Karpas-422 (cell line): Measurements from ENCODE around the gene HHIPL1. TPM values are rescaled to one million over a fixed set of nuclear protein-coding genes. Genes with fewer than 3 reads are reported as not detected.

Source experiments
- DNase-seq: peaks from one replicate; pipeline ENCODE4 v3.0.0-alpha.2; 2015
- H2AFZ ChIP-seq: fragments of 200-600 bp; sonication (generic); 2 replicates; pipeline ENCODE4 v1.6.1; 2014; ENCODE audit warnings: antibody characterized with exemption, low read length, mixed read lengths
- H3K27ac ChIP-seq: fragments of 200-600 bp; sonication (generic); 2 replicates; pipeline ENCODE4 v1.5.1; 2014; ENCODE audit warnings: mild to moderate bottlenecking, low read length, moderate library complexity
- H3K27me3 ChIP-seq: fragments of 200-600 bp; sonication (generic); 2 replicates; pipeline ENCODE4 v1.6.1; 2014; ENCODE audit warnings: low read length, mixed read lengths
- H3K36me3 ChIP-seq: fragments of 200-600 bp; sonication (generic); 2 replicates; pipeline ENCODE4 v1.6.1; 2014; ENCODE audit warnings: low read length, mixed read lengths; ENCODE audit not compliant: insufficient read depth
- H3K4me1 ChIP-seq: fragments of 200-600 bp; sonication (generic); 2 replicates; pipeline ENCODE4 v1.6.1; 2014; ENCODE audit warnings: mild to moderate bottlenecking, low read length, mixed read lengths
- H3K4me2 ChIP-seq: fragments of 200-600 bp; sonication (generic); 2 replicates; pipeline ENCODE4 v1.6.1; 2014; ENCODE audit warnings: low read length, low read depth, mild to moderate bottlenecking; ENCODE audit not compliant: poor library complexity, severe bottlenecking
- H3K4me3 ChIP-seq: fragments of 200-600 bp; sonication (generic); 2 replicates; pipeline ENCODE4 v1.5.1; 2014; ENCODE audit warnings: mild to moderate bottlenecking, antibody characterized with exemption, low read length, mixed read lengths
- H3K79me2 ChIP-seq: fragments of 200-600 bp; sonication (generic); 2 replicates; pipeline ENCODE4 v1.6.1; 2014; ENCODE audit warnings: mild to moderate bottlenecking, low read length, mixed read lengths
- H3K9ac ChIP-seq: fragments of 200-600 bp; sonication (generic); 2 replicates; pipeline ENCODE4 v1.6.0; 2014; ENCODE audit warnings: low read length
- H3K9me2 ChIP-seq: fragments of 200-600 bp; sonication (generic), shearing (Covaris generic); replicated peaks from 2 replicates; pipeline ENCODE4 v1.6.0; 2014; ENCODE audit warnings: mild to moderate bottlenecking, low read length, moderate library complexity; ENCODE audit not compliant: insufficient read depth
- H3K9me3 ChIP-seq: fragments of 300-700, 200-600 bp; sonication (generic); 2 replicates; pipeline ENCODE4 v1.6.1; 2014; ENCODE audit warnings: low read length, mixed read lengths
- H4K20me1 ChIP-seq: fragments of 200-600 bp; sonication (generic); 2 replicates; pipeline ENCODE4 v1.6.1; 2014; ENCODE audit warnings: mild to moderate bottlenecking, antibody characterized with exemption, low read length, low read depth; ENCODE audit not compliant: insufficient read depth
- total RNA-seq: library from RNA; depleted of rRNA; stranded (reverse); fragments of >200 nt; shearing (Covaris generic); gene quantifications from 2 replicates; pipeline ENCODE4 v1.2.3, GENCODE V29; 2014; ENCODE audit warnings: low replicate concordance; rRNA removed

HHIPL1 gene
- total RNA-seq = 0.07 TPM in 1 of 2 replicates, not detected in the other

- Histone ChIP-seq H3K4me1 (no peaks in the 10 kb centered on the region), H4K20me1 (peaks cover 5% of the 10 kb centered on the region; the same call in 1 of the 2 replicates), H3K9ac (no peak within 1 kb of the TSS), H3K9me3 (no peaks in the 10 kb centered on the region), H3K27me3 (no peaks in the 10 kb centered on the region), H3K4me3 (no peak within 1 kb of the TSS), H3K36me3 (no peaks in the 10 kb centered on the region), H3K27ac (no peak within 1 kb of the TSS), H3K79me2 (no peaks in the 10 kb centered on the region), H3K9me2 (no peaks in the 10 kb centered on the region), H2AFZ (no peak within 1 kb of the TSS), H3K4me2 (no peak within 1 kb of the TSS)
- DNase-seq = no peak
These were observed at the start of gene HHIPL1 for GRCh38 chr14:99644723-99645544. Gene HHIPL1 (plus strand): TSS chr14:99645129. CDS start chr14:99645208, 79 bp downstream.

GRCh38 chr14:99595524-99595923 is 49.4 kb upstream of the HHIPL1 start:
- Histone ChIP-seq H3K27ac (no peak overlapping the region), H3K9me3 (no peaks in the 10 kb centered on the region), H2AFZ (no peak overlapping the region), H3K4me2 (no peak overlapping the region), H3K4me1 (no peaks in the 10 kb centered on the region), H3K4me3 (no peak overlapping the region), H3K27me3 (no peaks in the 10 kb centered on the region), H3K9ac (no peak overlapping the region), H4K20me1 (no peaks in the 10 kb centered on the region), H3K79me2 (no peaks in the 10 kb centered on the region), H3K9me2 (no peaks in the 10 kb centered on the region), H3K36me3 (no peaks in the 10 kb centered on the region)
- no peak for DNase-seq

GRCh38 chr14:99596071-99596627 is 48.8 kb upstream of the HHIPL1 start:
- Histone ChIP-seq H4K20me1 (no peaks in the 10 kb centered on the region), H3K27me3 (no peaks in the 10 kb centered on the region), H3K27ac (no peak overlapping the region), H3K9me3 (no peaks in the 10 kb centered on the region), H3K9ac (no peak overlapping the region), H2AFZ (no peak overlapping the region), H3K4me1 (no peaks in the 10 kb centered on the region), H3K4me3 (no peak overlapping the region), H3K79me2 (no peaks in the 10 kb centered on the region), H3K36me3 (no peaks in the 10 kb centered on the region), H3K4me2 (no peak overlapping the region), H3K9me2 (no peaks in the 10 kb centered on the region)
- DNase-seq = no peak

GRCh38 chr14:99596772-99597171 is 48.2 kb upstream of the HHIPL1 start:
- DNase-seq = no peak
- Histone ChIP-seq H3K36me3 (no peaks in the 10 kb centered on the region), H3K9me3 (no peaks in the 10 kb centered on the region), H3K27ac (no peak overlapping the region), H3K27me3 (no peaks in the 10 kb centered on the region), H4K20me1 (no peaks in the 10 kb centered on the region), H2AFZ (no peak overlapping the region), H3K4me3 (no peak overlapping the region), H3K4me2 (no peak overlapping the region), H3K4me1 (no peaks in the 10 kb centered on the region), H3K9me2 (no peaks in the 10 kb centered on the region), H3K9ac (no peak overlapping the region), H3K79me2 (no peaks in the 10 kb centered on the region)

DNA sequence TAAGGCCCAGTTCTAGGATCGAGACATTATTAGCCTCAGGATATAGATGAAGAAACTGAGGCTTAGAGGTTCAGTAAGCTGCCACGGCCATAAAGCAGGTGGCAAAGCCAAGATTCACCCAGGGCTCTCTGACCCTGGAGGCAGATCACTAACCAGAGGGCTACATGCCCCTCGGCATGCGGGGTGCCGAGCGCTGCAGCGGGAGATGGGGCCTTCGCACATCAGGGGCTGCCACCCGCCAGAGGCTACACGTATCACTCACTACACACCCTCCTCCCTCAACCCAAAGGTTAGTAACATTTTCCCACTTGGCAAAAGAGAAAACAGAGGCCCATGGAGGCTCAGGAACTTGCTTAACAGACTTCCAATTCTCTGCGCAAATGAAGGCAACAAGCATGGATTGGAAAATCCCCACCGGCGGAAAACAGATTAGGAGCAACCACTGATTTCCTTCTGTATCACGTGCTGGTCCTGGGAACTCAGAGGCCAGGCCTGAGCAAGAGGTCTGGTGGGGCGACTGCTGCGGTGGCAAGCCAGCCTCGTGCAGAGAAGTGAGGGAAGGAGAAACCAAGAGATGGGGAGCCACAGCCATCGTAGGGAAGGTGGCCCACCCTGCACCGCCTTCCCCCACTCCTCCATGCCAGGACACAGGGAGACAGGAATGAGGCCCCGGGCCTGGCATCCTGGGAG is 46.9 kb upstream of the HHIPL1 start:
- Histone ChIP-seq H4K20me1 (no peaks in the 10 kb centered on the region), H2AFZ (no peak overlapping the region), H3K27ac (no peak overlapping the region), H3K27me3 (no peaks in the 10 kb centered on the region), H3K9me3 (no peaks in the 10 kb centered on the region), H3K4me2 (no peak overlapping the region), H3K9me2 (no peaks in the 10 kb centered on the region), H3K9ac (no peak overlapping the region), H3K4me1 (no peaks in the 10 kb centered on the region), H3K36me3 (no peaks in the 10 kb centered on the region), H3K79me2 (no peaks in the 10 kb centered on the region), H3K4me3 (no peak overlapping the region)
- no peak for DNase-seq

- no peaks in the 10 kb centered on the region for H3K27me3 ChIP-seq
These were observed 46.2 kb upstream of the HHIPL1 start for GRCh38 chr14:99598774-99599173.

GRCh38 chr14:99599393-99599792 is 45.5 kb upstream of the HHIPL1 start:
- Histone ChIP-seq H2AFZ (no peak overlapping the region), H3K9me2 (no peaks in the 10 kb centered on the region), H3K27ac (no peak overlapping the region), H3K4me2 (no peak overlapping the region), H3K4me3 (no peak overlapping the region), H4K20me1 (no peaks in the 10 kb centered on the region), H3K9me3 (no peaks in the 10 kb centered on the region), H3K9ac (no peak overlapping the region), H3K4me1 (no peaks in the 10 kb centered on the region), H3K79me2 (no peaks in the 10 kb centered on the region), H3K36me3 (no peaks in the 10 kb centered on the region), H3K27me3 (no peaks in the 10 kb centered on the region)
- DNase-seq = no peak

More at GRCh38 chr14:99598774-99599173, 46.2 kb upstream of the HHIPL1 start:
- H3K36me3 ChIP-seq = no peaks in the 10 kb centered on the region
- no peaks in the 10 kb centered on the region for H3K4me1 ChIP-seq
- no peaks in the 10 kb centered on the region for H3K9me2 ChIP-seq
- H2AFZ ChIP-seq = no peak overlapping the region
- no peaks in the 10 kb centered on the region for H3K79me2 ChIP-seq
- no peak for DNase-seq
- no peak overlapping the region for H3K9ac ChIP-seq
- no peak overlapping the region for H3K4me2 ChIP-seq
- no peaks in the 10 kb centered on the region for H3K9me3 ChIP-seq
- H3K27ac ChIP-seq = no peak overlapping the region
- H4K20me1 ChIP-seq = no peaks in the 10 kb centered on the region
- H3K4me3 ChIP-seq = no peak overlapping the region

DNA sequence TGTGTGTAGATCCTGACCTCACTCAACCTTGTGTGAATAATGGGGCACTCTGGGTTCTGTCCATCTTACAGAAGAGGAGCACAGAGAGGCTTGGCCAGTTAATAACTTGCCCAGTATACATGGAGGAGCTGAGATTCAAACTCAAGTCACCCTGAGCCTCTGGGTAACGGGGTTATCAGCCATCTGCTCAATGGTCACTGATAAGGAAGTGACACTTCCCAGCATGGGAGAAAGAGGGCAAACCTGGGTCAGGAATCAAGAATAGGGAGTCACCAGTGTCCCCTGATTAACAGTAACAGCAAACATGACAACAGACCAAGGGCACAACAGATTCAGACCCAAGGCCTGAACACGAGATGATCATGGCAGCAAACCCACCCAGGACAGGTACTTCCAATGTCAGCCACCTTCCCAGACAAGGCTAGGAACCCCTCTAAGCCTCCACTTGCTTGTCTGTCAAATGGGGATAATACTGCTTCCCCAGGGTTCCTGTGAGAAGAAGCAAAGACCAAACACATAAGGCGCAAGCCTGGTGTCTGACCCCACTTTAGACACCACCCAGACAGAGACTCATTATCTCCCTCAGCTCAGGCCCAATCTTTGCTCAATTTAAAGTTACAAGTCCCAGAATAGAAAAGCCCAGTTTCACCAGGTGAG is 44.6 kb upstream of the HHIPL1 start:
- Histone ChIP-seq H3K27ac (no peak overlapping the region), H3K4me3 (no peak overlapping the region), H3K27me3 (no peaks in the 10 kb centered on the region), H3K36me3 (no peaks in the 10 kb centered on the region), H2AFZ (no peak overlapping the region), H4K20me1 (no peaks in the 10 kb centered on the region), H3K9me2 (no peaks in the 10 kb centered on the region), H3K4me2 (no peak overlapping the region), H3K4me1 (peaks cover 6% of the 10 kb centered on the region), H3K9me3 (no peaks in the 10 kb centered on the region), H3K79me2 (no peaks in the 10 kb centered on the region), H3K9ac (no peak overlapping the region)
- no peak for DNase-seq
